BE2C (cell line): ENCODE measurements around the gene NSDHL.

Source experiments
- DNase-seq: peaks from one replicate; pipeline ENCODE4 v3.0.0-alpha.2; 2020
- H3K27me3 ChIP-seq: fragments of 250-450 bp; sonication (Bioruptor Pico); 2 replicates; pipeline ENCODE4 v1.5.1; 2020; ENCODE audit warnings: mild to moderate bottlenecking
- H3K36me3 ChIP-seq: fragments of 250-450 bp; sonication (Bioruptor Pico); 2 replicates; pipeline ENCODE4 v1.5.1; 2020; ENCODE audit warnings: mild to moderate bottlenecking
- H3K4me1 ChIP-seq: fragments of 250-450 bp; sonication (Bioruptor Pico); 2 replicates; pipeline ENCODE4 v1.5.1; 2020
- H3K4me3 ChIP-seq: 2 replicates; pipeline ENCODE4 v1.5.1; 2011; ENCODE audit warnings: low read depth, low read length
- H3K9me3 ChIP-seq: fragments of 250-450 bp; sonication (Bioruptor Pico); 2 replicates; pipeline ENCODE4 v1.5.1; 2020
- TF ChIP-seq, protein P1 (sequence below): IDR thresholded peaks from 2 replicates; pipeline ENCODE4 v1.5.1; 2012; ENCODE audit warnings: mild to moderate bottlenecking, low read depth, low read length

The NSDHL gene

DNA sequence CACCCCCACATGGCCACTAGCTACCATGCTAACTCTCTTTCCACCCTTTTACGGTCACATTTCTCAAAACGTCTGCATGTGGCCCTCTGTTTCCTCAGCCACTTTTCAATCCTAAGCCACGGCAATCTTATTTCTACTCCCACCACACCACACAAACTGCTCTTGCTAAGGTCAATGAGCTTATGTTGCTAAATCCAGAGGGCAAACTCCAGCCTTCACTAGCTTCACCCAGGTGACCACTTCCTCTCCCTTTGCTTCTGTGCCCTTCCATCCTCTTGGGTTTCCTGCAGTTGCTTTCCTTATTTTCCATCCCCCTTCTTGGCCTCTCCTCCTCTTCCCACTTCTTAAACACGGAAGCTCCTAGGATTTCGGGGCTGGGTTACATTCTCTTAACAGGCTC lies 16.8 kb upstream of the NSDHL start:
- TF ChIP-seq, protein P1, sequence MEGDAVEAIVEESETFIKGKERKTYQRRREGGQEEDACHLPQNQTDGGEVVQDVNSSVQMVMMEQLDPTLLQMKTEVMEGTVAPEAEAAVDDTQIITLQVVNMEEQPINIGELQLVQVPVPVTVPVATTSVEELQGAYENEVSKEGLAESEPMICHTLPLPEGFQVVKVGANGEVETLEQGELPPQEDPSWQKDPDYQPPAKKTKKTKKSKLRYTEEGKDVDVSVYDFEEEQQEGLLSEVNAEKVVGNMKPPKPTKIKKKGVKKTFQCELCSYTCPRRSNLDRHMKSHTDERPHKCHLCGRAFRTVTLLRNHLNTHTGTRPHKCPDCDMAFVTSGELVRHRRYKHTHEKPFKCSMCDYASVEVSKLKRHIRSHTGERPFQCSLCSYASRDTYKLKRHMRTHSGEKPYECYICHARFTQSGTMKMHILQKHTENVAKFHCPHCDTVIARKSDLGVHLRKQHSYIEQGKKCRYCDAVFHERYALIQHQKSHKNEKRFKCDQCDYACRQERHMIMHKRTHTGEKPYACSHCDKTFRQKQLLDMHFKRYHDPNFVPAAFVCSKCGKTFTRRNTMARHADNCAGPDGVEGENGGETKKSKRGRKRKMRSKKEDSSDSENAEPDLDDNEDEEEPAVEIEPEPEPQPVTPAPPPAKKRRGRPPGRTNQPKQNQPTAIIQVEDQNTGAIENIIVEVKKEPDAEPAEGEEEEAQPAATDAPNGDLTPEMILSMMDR: no peak
- Histone ChIP-seq H3K9me3 (no peaks in the 10 kb centered on the region), H3K27me3 (no peaks in the 10 kb centered on the region), H3K4me1 (peaks cover 4% of the 10 kb centered on the region), H3K4me3 (no peak overlapping the region), H3K36me3 (no peaks in the 10 kb centered on the region)
- DNase-seq: no peak

DNA sequence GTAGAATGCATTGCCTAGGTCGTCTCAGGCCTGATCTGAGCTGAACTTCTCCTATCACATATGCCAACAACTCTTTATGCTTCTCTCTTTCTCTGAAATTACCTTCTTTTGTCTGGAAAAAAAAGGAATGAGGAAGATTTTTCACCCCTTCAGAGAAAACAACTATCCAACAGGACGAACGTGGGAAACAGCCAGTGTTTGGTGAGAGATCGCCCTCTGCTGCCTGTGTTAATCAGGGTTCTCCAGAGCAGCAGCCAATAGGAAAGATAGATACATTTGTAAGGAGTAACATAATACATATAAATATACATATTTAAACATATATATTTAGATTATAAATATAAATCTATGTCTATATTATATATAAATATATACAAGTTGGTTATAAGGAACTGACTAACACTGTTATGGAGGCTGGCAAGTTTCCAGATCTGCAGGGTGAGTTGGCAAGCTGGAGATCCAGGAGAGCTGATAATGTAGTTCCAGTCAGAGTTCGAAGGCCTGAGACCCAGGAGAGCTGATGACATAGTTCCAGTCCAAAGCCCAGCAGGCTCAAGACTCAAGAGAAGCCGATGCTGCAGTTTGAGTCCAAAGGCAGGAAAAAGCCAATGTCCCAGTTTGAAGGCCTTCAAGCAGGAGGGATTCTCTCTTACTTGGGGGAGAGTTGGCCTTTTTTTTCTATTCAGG lies 13.6 kb upstream of the NSDHL start:
- Histone ChIP-seq H3K4me3 (no peak overlapping the region), H3K36me3 (no peaks in the 10 kb centered on the region), H3K9me3 (no peaks in the 10 kb centered on the region), H3K4me1 (no peaks in the 10 kb centered on the region), H3K27me3 (no peaks in the 10 kb centered on the region)
- TF ChIP-seq, protein P1: peak; percentile 62
- DNase-seq: peak; percentile 53

DNA sequence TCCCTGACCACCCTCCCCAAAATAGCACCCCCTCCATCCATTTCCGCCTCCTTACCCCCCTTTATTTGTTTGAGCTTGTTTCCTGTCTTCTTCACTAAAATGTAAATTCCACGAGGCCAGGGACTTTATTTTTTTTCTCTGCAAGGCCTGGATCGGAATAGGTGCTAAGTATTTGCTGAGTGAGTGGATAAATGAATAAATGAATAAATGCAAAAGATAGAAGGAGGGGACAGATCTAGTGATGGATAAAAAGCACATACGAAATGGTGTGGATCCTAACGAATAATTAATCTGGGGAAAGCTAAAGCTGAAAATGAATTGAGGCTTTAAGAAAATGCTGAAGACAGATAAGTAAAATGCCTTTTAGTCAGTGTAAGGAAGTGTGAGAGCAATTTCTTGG lies 12.5 kb upstream of the NSDHL start:
- no peak for DNase-seq
- Histone ChIP-seq H3K4me1 (no peaks in the 10 kb centered on the region), H3K27me3 (no peaks in the 10 kb centered on the region), H3K36me3 (no peaks in the 10 kb centered on the region), H3K4me3 (no peak overlapping the region), H3K9me3 (no peaks in the 10 kb centered on the region)
- TF ChIP-seq, protein P1: no peak

DNA sequence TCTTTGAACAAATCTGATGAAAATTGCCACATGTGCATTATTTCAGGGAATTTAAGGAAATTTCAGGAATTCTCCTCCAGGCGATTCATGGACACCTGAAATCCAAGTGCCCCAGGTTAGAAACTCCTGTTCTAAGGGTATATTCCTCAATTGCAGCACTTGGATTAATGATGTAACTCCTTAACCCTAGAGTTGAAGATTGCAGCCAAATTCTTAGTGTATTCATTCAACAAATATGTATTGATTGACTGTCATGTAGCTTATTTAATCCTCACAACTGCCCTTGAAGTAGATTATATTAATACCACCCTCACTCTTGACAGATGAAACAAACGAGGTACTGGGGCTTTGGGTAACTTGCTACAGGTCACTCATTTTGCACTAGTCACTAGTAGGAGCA lies 11.6 kb upstream of the NSDHL start:
- Histone ChIP-seq H3K27me3 (no peaks in the 10 kb centered on the region; the same call in 1 of the 2 replicates), H3K36me3 (no peaks in the 10 kb centered on the region), H3K4me1 (no peaks in the 10 kb centered on the region), H3K4me3 (no peak overlapping the region), H3K9me3 (no peaks in the 10 kb centered on the region)
- TF ChIP-seq, protein P1: no peak
- no peak for DNase-seq

DNA sequence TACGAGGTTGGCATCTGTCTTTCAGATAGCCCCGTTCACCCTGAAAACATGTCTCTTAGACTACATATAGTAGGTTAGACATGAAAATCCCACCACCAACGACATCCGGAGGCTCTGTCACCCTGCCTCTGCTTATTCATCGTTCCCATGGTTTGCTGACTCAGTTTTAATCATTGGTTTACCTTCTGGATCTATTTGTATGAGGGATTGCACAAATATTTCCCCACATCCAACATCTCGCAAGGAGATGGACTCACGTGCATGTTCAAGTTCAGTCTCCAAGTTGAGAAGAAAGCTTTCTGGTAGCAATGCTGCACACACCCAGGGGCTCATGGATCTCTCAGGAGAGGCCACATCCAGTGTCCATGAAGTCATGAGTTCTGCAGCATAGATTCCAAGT lies 11.1 kb upstream of the NSDHL start:
- no peak for DNase-seq
- TF ChIP-seq, protein P1: no peak
- H3K4me1 ChIP-seq: no peaks in the 10 kb centered on the region
- no peaks in the 10 kb centered on the region; the same call in 1 of the 2 replicates for H3K27me3 ChIP-seq
- no peaks in the 10 kb centered on the region for H3K9me3 ChIP-seq
- H3K36me3 ChIP-seq: no peaks in the 10 kb centered on the region
- no peak overlapping the region for H3K4me3 ChIP-seq

DNA sequence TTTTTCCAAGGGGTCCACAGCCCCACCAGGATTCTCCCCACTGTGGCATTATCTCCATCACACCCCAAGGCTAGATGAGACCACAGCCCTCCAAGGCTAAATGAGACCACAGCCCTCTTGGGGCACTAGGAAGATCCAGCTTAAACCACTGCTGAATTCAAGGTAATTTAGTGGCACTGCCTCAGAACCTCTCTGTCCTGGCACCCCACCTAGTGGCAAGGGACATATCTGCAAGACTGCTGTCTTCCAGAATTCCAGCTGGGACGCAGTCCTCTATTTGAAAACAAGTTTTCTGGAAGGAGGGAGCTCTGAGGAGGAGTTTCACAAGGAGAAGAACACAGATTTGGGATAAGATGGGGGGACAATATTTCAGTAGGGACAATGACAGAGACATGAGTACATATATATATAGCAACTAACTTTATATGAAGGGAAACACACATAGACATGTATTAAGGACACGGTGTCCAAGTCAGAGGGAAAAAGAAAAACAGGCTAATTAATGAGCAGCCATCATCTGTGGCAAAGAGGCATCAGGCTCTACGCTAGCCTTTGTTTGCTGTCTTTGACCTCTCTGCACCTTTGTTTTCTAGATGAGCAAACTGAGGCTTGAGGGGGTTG lies 9.6 kb upstream of the NSDHL start:
- Histone ChIP-seq H3K4me1 (no peaks in the 10 kb centered on the region), H3K36me3 (no peaks in the 10 kb centered on the region), H3K9me3 (no peaks in the 10 kb centered on the region), H3K4me3 (no peak overlapping the region), H3K27me3 (no peaks in the 10 kb centered on the region; the same call in 1 of the 2 replicates)
- TF ChIP-seq, protein P1: peak; percentile 79
- peak; percentile 66 for DNase-seq
